HAP-1 (cell line): Measurements from ENCODE around the gene TNXB.
"Not testable (repeated sequence)": the region's sequence is repeated elsewhere in the genome, so short reads cannot be mapped to it uniquely, and the experiment has no call there.

Experiments
- DNase-seq, 2 experiments: peaks; one replicate each; pipeline ENCODE4 v3.0.0-alpha.2; 2016 to 2020; ENCODE audit warnings: low spot score in 2 of 2
- H3K27me3 ChIP-seq: fragments of 250-450 bp; sonication (Bioruptor Pico); 2 replicates; pipeline ENCODE4 v1.5.1; 2020; ENCODE audit warnings: low read depth, mild to moderate bottlenecking, moderate library complexity
- H3K36me3 ChIP-seq: fragments of 250-450 bp; sonication (Bioruptor Pico); replicated peaks from 2 replicates; pipeline ENCODE4 v1.5.1; 2020; ENCODE audit warnings: mild to moderate bottlenecking
- H3K4me1 ChIP-seq: fragments of 250-450 bp; sonication (Bioruptor Pico); 2 replicates; pipeline ENCODE4 v1.5.1; 2020; ENCODE audit warnings: mild to moderate bottlenecking
- H3K4me3 ChIP-seq: fragments of 250-450 bp; sonication (Bioruptor Pico); 2 replicates; pipeline ENCODE4 v1.5.1; 2020; ENCODE audit warnings: mild to moderate bottlenecking, moderate library complexity
- H3K9me3 ChIP-seq: fragments of 250-450 bp; sonication (Bioruptor Pico); 2 replicates; pipeline ENCODE4 v1.5.1; 2020; ENCODE audit warnings: mild to moderate bottlenecking, moderate library complexity
- in situ Hi-C: fragments of 300-500 bp; cut with MboI; formaldehyde crosslinking; loops from 3 replicates; pipeline ENCODE4 v1.14.3; 2020; ENCODE audit warnings: low sequenced_read_pairs, inconsistent platforms, mixed read lengths

TNXB gene

DNA sequence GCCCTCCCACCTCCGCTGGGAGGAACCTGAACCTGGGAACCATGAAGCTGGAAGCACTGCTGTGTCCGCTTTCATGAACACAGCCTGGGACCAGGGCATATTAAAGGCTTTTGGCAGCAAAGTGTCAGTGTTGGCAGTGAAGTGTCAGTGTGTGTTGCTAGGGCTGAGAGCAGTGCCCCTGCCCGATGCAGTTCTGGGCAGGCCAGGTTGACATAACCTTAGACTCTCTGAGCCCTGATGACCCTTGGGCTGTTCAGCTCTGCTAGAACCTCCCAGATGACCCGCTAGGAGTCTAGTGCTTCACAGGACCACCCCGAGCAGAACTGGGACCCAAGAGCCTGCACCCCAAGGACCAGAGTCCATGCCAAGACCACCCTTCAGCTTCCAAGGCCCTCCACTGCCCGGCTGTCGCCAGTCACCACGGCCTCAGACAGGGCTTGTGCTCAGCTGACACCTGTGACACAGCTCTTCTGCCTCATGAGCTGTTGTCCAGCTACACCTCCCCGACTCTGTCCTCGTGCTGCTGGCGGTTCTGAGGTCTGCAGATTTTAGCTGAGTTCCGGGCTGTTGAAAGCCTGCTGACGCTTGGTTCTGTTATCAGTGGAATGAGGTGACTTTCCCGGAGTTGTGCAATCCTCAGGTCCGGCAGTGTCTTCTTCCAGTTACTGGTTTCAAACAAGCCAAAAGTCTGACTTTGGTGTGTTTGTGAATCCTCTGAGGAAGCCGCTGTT lies 73.7 kb downstream of the TNXB start:
- H3K4me1 ChIP-seq, H3K4me3 ChIP-seq, H3K27me3 ChIP-seq, DNase-seq, H3K36me3 ChIP-seq, H3K9me3 ChIP-seq, in situ Hi-C loops: not testable (repeated sequence)

DNA sequence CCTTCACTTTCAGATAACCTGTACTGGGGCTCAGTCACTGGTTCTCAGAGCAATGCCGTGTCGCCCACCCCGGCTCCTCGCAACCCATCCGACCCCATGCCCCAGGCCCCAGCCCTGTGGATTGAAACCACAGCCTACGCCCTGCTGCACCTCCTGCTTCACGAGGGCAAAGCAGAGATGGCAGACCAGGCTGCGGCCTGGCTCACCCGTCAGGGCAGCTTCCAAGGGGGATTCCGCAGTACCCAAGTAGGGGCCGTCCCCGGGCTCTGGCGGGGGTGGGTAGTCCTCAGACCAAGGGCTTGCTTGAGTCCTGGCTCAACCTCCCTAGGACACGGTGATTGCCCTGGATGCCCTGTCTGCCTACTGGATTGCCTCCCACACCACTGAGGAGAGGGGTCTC lies 79.6 kb downstream of the TNXB start:
- H3K4me3 ChIP-seq, H3K27me3 ChIP-seq, in situ Hi-C loops, H3K36me3 ChIP-seq, DNase-seq, H3K9me3 ChIP-seq, H3K4me1 ChIP-seq: not testable (repeated sequence)

DNA sequence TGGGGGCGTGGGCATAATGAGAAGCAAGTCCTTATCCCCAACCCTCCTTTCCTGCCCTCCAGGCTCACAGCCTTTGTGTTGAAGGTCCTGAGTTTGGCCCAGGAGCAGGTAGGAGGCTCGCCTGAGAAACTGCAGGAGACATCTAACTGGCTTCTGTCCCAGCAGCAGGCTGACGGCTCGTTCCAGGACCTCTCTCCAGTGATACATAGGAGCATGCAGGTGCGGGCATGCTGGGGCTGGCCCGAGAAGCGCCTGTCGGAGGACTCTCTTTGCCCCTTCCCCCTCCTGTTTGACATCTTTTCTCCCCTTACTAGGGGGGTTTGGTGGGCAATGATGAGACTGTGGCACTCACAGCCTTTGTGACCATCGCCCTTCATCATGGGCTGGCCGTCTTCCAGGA lies 80.5 kb downstream of the TNXB start:
- H3K4me3 ChIP-seq, H3K27me3 ChIP-seq, DNase-seq, H3K9me3 ChIP-seq, in situ Hi-C loops, H3K36me3 ChIP-seq, H3K4me1 ChIP-seq: not testable (repeated sequence)

DNA sequence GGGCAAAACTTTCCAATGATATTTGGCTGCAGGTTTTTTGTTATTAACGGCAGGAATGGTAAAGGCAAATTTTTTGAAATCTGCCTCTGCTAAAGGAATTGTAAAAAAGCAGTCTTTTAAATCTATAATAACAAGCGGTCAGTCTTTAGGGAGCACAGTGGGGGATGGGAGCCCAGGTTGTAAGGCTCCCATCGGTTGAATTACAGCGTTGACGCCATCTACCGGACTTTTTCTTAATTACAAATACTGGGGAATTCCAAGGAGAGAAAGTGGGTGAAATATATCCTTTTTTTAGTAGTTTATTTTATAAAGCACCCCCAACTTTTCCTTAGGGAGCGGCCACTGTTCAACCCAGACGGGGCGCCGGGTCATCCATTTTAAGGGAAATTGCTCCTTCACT lies 87.0 kb downstream of the TNXB start:
- H3K27me3 ChIP-seq, H3K36me3 ChIP-seq, H3K4me3 ChIP-seq, DNase-seq, in situ Hi-C loops, H3K4me1 ChIP-seq, H3K9me3 ChIP-seq: not testable (repeated sequence)

DNA sequence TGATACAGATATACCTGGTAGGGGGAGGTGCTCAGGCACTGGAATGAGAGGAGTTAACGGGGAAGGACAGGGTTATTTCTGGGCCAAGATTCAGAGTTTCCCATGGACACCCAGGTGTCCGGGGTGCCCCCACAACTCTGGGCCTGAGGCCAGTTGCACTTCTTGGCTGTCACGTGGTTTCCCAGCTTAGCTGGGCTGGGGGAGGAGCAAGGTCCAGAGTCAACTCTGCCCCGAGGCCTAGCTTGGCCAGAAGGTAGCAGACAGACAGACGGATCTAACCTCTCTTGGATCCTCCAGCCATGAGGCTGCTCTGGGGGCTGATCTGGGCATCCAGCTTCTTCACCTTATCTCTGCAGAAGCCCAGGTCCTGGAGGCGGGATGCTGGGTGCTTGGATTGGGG lies 94.6 kb downstream of the TNXB start, which contains the start of gene C4B:
TSS of gene C4B (plus strand) at position 249 of the 400 bp plus-strand sequence. CDS start at position 300, 51 bp downstream.
- not testable (repeated sequence) for H3K36me3 ChIP-seq

DNA sequence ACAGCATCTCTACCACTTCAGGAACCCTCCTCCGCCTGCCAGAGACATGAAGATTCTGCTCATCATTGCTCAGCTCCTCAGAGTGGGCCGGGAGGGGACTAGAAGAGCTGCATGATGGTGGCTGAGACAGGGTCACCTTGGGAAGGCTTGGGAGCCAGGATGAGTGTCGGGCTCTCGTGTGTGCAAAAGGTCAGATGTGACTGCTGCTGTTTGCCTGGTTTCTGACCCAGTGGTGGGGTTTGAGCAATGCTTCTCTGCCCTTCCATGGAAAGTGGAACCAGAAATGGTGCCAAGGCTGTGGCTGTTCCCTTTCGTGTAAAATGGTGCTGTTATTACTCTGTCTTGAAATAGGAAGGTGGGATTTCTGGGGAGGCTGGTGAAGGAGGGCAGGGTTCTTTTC lies 95.4 kb downstream of the TNXB start:
- H3K36me3 ChIP-seq, H3K27me3 ChIP-seq, H3K9me3 ChIP-seq, H3K4me1 ChIP-seq, H3K4me3 ChIP-seq, in situ Hi-C loops, DNase-seq: not testable (repeated sequence)

More for the DNA sequence above, 94.6 kb downstream of the TNXB start, which contains the start of gene C4B:
- H3K9me3 ChIP-seq, H3K4me3 ChIP-seq, H3K27me3 ChIP-seq, H3K4me1 ChIP-seq, in situ Hi-C loops, DNase-seq: not testable (repeated sequence)

DNA sequence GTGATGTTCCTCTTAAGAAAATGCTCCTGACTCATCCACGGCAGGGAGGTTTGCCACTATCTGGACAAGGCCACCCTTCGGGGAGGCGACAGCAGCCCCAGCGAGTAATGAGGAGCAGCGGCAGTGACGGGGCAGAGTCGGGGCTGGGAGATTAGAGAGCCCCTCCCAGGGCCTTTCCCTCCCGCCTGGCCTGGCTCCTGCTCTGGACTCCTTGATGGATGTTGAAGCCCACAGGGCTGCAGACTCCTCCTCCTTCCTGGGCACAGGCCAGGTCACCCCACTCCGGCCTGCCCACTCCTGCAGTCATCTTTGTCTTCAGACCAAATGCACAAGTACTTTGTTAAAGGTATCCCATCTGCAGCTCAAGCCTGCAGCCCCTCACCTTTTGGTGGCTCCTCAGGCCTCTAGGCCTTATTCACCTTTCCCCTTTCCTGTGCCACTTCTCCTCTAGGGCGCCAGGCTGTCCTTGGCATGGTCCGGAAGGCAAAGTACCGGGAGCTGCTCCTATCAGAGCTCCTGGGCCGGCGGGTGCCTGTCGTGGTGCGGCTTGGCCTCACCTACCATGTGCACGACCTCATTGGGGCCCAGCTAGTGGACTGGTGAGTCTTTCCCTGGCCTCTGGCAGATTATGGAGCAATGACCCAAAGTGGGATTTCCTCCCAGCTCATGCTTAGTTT lies 96.1 kb downstream of the TNXB start:
- H3K36me3 ChIP-seq, H3K9me3 ChIP-seq, in situ Hi-C loops, H3K27me3 ChIP-seq, H3K4me1 ChIP-seq, H3K4me3 ChIP-seq: not testable (repeated sequence)
- DNase-seq: peak in 1 of 2 experiments; percentile 5

DNA sequence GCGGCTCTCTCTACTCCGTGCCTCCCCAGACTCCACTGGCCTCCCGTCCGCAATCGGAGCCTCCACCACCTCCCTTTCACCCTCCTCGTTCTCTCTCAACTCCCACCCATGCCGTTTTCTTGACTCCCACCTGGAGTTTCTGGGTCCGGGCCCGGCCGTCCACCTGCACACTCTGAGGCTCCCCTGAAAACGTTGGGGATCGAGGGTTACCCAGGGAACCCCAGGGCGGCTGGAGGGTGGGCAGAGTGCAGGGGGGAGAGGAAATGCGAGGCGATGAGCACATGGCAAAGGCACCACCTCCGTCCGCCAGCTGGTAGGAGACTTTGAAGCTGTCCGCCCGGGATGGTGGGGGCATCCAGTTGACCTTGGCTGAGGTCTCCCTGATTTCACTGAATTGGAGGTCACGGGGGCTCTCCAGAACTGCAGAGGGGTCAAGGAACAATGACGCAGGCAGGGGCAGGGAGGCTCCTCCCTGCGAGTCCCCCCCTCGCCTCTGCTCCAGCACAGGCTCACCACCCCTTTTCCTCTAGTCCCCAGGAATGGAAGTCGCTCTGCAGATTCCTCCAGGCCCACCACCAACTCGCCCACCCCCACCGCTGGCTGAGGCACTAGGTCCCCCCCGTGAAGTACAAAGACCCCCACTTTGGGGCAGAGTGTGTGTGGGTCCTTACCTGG lies 98.1 kb downstream of the TNXB start:
- H3K27me3 ChIP-seq, H3K9me3 ChIP-seq, DNase-seq, in situ Hi-C loops, H3K4me3 ChIP-seq, H3K36me3 ChIP-seq, H3K4me1 ChIP-seq: not testable (repeated sequence)

DNA sequence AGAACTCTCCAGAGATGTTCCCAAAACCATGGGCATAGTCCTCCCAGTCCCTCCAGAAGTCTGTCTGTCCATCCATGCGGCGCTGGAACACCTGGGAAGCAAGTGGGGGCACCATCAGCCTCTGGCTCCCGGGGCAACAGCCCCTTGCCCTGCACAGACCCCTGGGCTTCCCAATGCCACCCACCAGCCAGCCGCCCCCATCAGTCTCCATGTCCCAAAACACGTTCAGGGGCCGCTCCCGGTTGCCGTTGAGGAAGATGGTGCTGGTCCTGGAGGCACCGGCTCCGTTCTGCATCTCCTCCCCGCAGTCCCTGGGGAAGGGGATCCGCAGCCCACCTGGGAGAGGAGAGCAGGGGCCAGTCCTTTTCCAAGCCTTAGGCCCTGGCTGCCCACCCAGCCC lies 99.6 kb downstream of the TNXB start:
- H3K36me3 ChIP-seq, in situ Hi-C loops, H3K4me1 ChIP-seq, H3K27me3 ChIP-seq, H3K4me3 ChIP-seq, H3K9me3 ChIP-seq: not testable (repeated sequence)
- peak in 1 of 2 experiments; percentile 1 for DNase-seq

DNA sequence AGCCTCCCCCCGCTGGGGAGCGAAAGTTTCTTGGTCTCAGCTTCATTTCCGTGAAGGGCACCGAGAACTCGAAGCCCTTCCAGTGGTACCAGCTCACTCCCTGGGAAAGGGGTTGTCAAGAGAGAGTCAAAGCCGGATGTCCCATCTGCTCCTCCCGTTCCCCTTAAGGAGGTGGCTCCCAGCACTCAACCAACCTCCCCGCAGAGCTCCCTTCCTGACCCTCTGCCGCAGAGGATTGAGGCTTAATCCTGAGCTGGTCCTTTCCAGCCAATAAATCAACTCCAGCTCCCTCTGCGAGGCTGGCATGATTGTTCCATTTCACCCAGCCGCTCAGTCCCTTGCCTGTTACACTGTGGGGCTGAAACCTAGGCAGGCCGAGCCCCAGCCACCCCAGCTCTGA lies 100.5 kb downstream of the TNXB start:
- peak in 1 of 2 experiments; percentile 7 for DNase-seq
- H3K4me1 ChIP-seq, H3K36me3 ChIP-seq, H3K9me3 ChIP-seq, H3K4me3 ChIP-seq, H3K27me3 ChIP-seq, in situ Hi-C loops: not testable (repeated sequence)

DNA sequence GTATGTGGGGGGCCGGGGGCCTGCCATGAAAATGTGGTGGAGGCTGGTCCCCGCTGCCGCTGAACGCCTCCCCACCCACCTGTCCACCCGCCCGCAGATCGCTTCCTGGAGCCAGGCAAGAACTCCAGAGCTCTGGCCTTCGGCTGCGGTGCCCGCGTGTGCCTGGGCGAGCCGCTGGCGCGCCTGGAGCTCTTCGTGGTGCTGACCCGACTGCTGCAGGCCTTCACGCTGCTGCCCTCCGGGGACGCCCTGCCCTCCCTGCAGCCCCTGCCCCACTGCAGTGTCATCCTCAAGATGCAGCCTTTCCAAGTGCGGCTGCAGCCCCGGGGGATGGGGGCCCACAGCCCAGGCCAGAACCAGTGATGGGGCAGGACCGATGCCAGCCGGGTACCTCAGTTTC lies 101.1 kb downstream of the TNXB start:
- in situ Hi-C loops, H3K9me3 ChIP-seq, H3K4me1 ChIP-seq, H3K4me3 ChIP-seq, H3K27me3 ChIP-seq, H3K36me3 ChIP-seq: not testable (repeated sequence)
- peak in 1 of 2 experiments; percentile 1 for DNase-seq

DNA sequence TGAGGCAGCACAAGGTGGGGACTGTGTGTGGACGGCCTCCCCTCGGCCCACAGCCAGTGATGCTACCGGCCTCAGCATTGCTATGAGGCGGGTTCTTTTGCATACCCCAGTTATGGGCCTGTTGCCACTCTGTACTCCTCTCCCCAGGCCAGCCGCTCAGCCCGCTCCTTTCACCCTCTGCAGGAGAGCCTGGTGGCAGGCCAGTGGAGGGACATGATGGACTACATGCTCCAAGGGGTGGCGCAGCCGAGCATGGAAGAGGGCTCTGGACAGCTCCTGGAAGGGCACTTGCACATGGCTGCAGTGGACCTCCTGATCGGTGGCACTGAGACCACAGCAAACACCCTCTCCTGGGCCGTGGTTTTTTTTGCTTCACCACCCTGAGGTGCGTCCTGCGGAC lies 102.1 kb downstream of the TNXB start:
- H3K4me1 ChIP-seq, H3K27me3 ChIP-seq, in situ Hi-C loops, H3K9me3 ChIP-seq, H3K4me3 ChIP-seq, H3K36me3 ChIP-seq: not testable (repeated sequence)
- DNase-seq: peak in 1 of 2 experiments; percentile 5

DNA sequence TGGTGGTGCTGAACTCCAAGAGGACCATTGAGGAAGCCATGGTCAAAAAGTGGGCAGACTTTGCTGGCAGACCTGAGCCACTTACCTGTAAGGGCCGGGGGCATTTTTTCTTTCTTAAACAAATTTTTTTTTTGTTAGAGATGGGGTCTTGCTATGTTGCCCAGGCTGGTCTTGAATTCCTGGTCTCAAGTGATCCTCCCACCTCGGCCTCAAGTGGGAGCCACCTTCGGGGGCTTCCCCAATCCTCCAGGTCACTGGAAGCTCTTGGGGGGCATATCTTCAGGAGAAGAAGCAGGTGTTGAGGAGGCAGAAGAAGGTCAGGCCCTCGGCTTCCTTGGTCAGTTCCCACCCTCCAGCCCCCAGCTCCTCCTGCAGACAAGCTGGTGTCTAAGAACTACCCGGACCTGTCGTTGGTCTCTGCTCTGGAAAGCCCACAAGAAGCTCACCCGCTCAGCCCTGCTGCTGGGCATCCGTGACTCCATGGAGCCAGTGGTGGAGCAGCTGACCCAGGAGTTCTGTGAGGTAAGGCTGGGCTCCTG lies 103.1 kb downstream of the TNXB start:
- in situ Hi-C loops, H3K27me3 ChIP-seq, H3K4me3 ChIP-seq, H3K36me3 ChIP-seq, H3K9me3 ChIP-seq, H3K4me1 ChIP-seq: not testable (repeated sequence)
- peak in 1 of 2 experiments; percentile 6 for DNase-seq

DNA sequence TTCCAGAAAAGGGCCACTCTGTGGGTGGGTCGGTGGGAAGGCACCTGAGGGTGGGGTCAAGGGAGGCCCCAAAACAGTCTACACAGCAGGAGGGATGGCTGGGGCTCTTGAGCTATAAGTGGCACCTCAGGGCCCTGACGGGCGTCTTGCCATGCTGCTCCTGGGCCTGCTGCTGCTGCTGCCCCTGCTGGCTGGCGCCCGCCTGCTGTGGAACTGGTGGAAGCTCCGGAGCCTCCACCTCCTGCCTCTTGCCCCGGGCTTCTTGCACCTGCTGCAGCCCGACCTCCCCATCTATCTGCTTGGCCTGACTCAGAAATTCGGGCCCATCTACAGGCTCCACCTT lies 103.6 kb downstream of the TNXB start:
- H3K27me3 ChIP-seq, H3K36me3 ChIP-seq, H3K4me3 ChIP-seq, in situ Hi-C loops, H3K4me1 ChIP-seq, H3K9me3 ChIP-seq: not testable (repeated sequence)
- peak in 1 of 2 experiments; percentile 6 for DNase-seq
